ENCODE results near the gene ERAL1.

DNA sequence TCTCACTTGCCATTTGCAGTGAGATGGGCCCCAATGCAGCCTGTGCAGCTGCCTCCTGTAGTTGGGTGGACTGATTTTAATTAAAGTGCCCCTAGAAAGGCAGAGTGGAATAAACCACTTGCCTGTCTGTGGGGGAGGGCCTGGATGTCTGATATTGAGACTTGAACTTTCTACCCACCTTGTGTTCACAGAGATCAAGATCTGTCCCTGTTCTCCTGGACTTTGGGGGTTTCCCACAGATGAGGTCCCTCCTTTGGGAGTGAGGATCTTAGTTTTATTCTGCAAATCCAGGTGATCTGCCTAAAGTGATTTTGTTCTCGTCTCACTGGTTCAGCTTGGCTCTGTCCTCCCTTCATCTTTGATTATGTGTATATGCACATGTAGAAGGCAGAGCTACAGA lies 55.7 kb downstream of the ERAL1 start:
- TF ChIP-seq, protein P1, sequence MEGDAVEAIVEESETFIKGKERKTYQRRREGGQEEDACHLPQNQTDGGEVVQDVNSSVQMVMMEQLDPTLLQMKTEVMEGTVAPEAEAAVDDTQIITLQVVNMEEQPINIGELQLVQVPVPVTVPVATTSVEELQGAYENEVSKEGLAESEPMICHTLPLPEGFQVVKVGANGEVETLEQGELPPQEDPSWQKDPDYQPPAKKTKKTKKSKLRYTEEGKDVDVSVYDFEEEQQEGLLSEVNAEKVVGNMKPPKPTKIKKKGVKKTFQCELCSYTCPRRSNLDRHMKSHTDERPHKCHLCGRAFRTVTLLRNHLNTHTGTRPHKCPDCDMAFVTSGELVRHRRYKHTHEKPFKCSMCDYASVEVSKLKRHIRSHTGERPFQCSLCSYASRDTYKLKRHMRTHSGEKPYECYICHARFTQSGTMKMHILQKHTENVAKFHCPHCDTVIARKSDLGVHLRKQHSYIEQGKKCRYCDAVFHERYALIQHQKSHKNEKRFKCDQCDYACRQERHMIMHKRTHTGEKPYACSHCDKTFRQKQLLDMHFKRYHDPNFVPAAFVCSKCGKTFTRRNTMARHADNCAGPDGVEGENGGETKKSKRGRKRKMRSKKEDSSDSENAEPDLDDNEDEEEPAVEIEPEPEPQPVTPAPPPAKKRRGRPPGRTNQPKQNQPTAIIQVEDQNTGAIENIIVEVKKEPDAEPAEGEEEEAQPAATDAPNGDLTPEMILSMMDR (optimal IDR thresholded peaks at IDR 0.05 in 1 of 3, IDR thresholded peaks at IDR 0.05 in 1 of 3, conservative IDR thresholded peaks at IDR 0.05 in 1 of 3; ENCODE audit: extremely low read depth in 1 of 3, insufficient read depth in 2 of 3, low read length in 3 of 3), result no peak
- no peak for TF ChIP-seq EZH2 (IDR thresholded peaks at IDR 0.05; ENCODE audit: low read length)

All from keratinocyte (primary cell).